GM12892 (cell line): ENCODE results near the gene PFKP.

Source experiments
- POLR2A ChIP-seq: IDR thresholded peaks from 2 replicates; pipeline ENCODE4 v1.6.1; 2011; ENCODE audit warnings: low read depth, low read length, control low read depth
- POLR2AphosphoS5 ChIP-seq: IDR thresholded peaks from 2 replicates; pipeline ENCODE4 v1.6.1; 2011; ENCODE audit warnings: low read depth, low read length, control low read depth

DNA sequence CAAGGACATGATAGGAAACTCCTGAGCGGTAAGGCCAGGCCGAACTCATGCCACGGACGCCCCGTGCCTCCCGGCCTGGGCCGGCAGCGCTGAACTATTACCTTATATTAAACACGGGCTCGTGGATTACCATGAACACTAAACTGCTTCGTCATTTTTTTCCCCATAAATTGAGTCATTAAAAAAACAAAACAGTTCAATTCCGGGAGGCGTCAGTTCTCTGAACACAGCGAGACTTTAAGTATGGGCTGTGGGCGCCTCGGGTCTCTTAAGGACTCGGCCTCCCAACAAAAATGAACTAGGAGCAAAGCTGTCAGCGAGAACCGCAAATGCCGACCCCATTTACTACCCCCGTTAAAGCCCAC, 104.7 kb downstream of the PFKP start:
- TF ChIP-seq POLR2A = no peak
- TF ChIP-seq POLR2AphosphoS5 = no peak
